ENCODE data around the gene ENPP3.

The ENPP3 gene

GRCh38 chr6:131673184-131673583, 36.1 kb downstream of the ENPP3 start:
- no peaks in the 10 kb centered on the region for H3K79me2 ChIP-seq (ENCODE audit: insufficient read depth, low read length)
- no peak overlapping the region for H3K27ac ChIP-seq (ENCODE audit: low read depth, low read length)
- H3K9me2 ChIP-seq (replicated peaks; ENCODE audit: insufficient read depth, low read length): no peaks in the 10 kb centered on the region
- H2AFZ ChIP-seq (ENCODE audit: low read depth, low read length, severe bottlenecking): no peak overlapping the region
- no peak overlapping the region for H3K9ac ChIP-seq (ENCODE audit: low read length)
- no peak for TF ChIP-seq CTCF (IDR thresholded peaks at IDR 0.05; ENCODE audit: insufficient read depth, low read length, poor library complexity, severe bottlenecking)
- no peak overlapping the region for H3K4me3 ChIP-seq (ENCODE audit: insufficient read depth, low read length, poor library complexity, severe bottlenecking)
- no peaks in the 10 kb centered on the region for H3K27me3 ChIP-seq (ENCODE audit: low read length)
- no peaks in the 10 kb centered on the region; the same call in 1 of the 2 replicates for H3F3A ChIP-seq (ENCODE audit: insufficient read depth)
- no peaks in the 10 kb centered on the region for H3K9me3 ChIP-seq (ENCODE audit: insufficient read depth, low read length)
- H3K4me2 ChIP-seq (ENCODE audit: low read depth, low read length, poor library complexity, severe bottlenecking): no peak overlapping the region
- no peaks in the 10 kb centered on the region for H4K20me1 ChIP-seq (ENCODE audit: low read depth, low read length)
- H3K36me3 ChIP-seq (ENCODE audit: low read length): peaks cover 20% of the 10 kb centered on the region

GRCh38 chr6:131678442-131678841, 41.3 kb downstream of the ENPP3 start:
- Histone ChIP-seq H3K79me2 (ENCODE audit: insufficient read depth, low read length) (no peaks in the 10 kb centered on the region), H3K4me2 (ENCODE audit: low read depth, low read length, poor library complexity, severe bottlenecking) (no peak overlapping the region), H3K27me3 (ENCODE audit: low read length) (no peaks in the 10 kb centered on the region), H3K4me3 (ENCODE audit: insufficient read depth, low read length, poor library complexity, severe bottlenecking) (no peak overlapping the region), H3K36me3 (ENCODE audit: low read length) (peaks cover 2% of the 10 kb centered on the region; the same call in 1 of the 2 replicates), H4K20me1 (ENCODE audit: low read depth, low read length) (no peaks in the 10 kb centered on the region), H3K9ac (ENCODE audit: low read length) (no peak overlapping the region), H3F3A (ENCODE audit: insufficient read depth) (peaks cover 10% of the 10 kb centered on the region), H3K27ac (ENCODE audit: low read depth, low read length) (no peak overlapping the region), H3K9me2 (replicated peaks; ENCODE audit: insufficient read depth, low read length) (no peaks in the 10 kb centered on the region), H3K9me3 (ENCODE audit: insufficient read depth, low read length) (no peaks in the 10 kb centered on the region), H2AFZ (ENCODE audit: low read depth, low read length, severe bottlenecking) (no peak overlapping the region)
- TF ChIP-seq CTCF (IDR thresholded peaks at IDR 0.05; ENCODE audit: insufficient read depth, low read length, poor library complexity, severe bottlenecking): no peak
- TF ChIP-seq EZH2phosphoT487 (conservative IDR thresholded peaks at IDR 0.05; ENCODE audit: low read length): no peak

GRCh38 chr6:131680868-131681267, 43.8 kb downstream of the ENPP3 start:
- Histone ChIP-seq H3K9me3 (ENCODE audit: insufficient read depth, low read length) (no peaks in the 10 kb centered on the region), H3K4me3 (ENCODE audit: insufficient read depth, low read length, poor library complexity, severe bottlenecking) (no peak overlapping the region), H3K27me3 (ENCODE audit: low read length) (no peaks in the 10 kb centered on the region), H3K27ac (ENCODE audit: low read depth, low read length) (peak overlapping the region; percentile 36), H3F3A (ENCODE audit: insufficient read depth) (peaks cover 34% of the 10 kb centered on the region), H2AFZ (ENCODE audit: low read depth, low read length, severe bottlenecking) (no peak overlapping the region), H4K20me1 (ENCODE audit: low read depth, low read length) (no peaks in the 10 kb centered on the region), H3K79me2 (ENCODE audit: insufficient read depth, low read length) (no peaks in the 10 kb centered on the region), H3K9me2 (replicated peaks; ENCODE audit: insufficient read depth, low read length) (no peaks in the 10 kb centered on the region), H3K36me3 (ENCODE audit: low read length) (peaks cover under 1% of the 10 kb centered on the region), H3K9ac (ENCODE audit: low read length) (no peak overlapping the region), H3K4me2 (ENCODE audit: low read depth, low read length, poor library complexity, severe bottlenecking) (no peak overlapping the region)
- TF ChIP-seq EZH2phosphoT487 (conservative IDR thresholded peaks at IDR 0.05; ENCODE audit: low read length) (no peak), CTCF (IDR thresholded peaks at IDR 0.05; ENCODE audit: insufficient read depth, low read length, poor library complexity, severe bottlenecking) (no peak)
